Superior temporal gyrus (tissue), 1 donor: ENCODE measurements around the gene PLCB4.

ENCODE experiments used
- DNase-seq: peaks from one replicate; pipeline ENCODE4 v3.0.0-alpha.2; 2016; ENCODE audit errors: extremely low spot score

The PLCB4 gene

DNA sequence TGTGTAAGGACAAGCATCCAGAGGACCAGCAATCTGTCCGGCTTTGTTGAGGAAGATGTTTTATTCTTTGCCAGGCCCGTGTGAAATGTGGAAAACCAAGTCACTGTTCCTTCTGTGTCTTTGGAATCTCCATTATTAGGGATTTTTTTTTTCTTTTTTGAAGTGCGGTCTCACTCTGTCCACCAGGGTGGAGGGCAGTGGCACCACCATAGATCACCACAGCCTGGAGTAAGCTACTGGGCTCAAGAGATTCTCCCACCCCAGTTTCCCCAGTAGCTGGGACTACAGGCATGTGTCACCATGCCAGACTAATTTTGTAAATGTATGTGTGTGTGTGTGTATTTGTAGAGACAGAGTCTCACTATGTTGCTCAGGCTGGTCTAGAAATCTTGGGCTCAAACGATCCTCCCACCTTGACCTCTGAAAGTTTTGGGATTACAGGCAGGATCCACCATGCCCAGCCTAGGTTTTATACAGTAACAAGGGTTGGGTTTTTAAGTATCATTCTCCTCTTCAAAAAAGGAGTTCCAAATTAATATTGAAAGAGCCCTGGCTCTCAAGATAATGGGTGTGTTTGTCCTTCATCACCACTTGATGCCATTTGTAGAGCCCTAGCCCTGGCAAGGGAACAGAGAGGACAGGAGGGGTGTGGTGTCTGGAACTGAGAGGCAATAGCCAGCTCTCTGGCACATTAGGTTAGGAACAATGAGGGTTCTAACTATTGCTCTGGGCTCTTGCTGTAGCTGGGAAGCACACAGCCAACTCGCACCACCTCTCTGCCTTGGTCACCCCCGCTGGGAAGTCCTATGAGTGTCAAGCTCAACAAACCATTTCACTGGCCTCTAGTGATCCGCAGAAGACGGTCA, 448.6 kb downstream of the PLCB4 start:
- DNase-seq: no peak

DNA sequence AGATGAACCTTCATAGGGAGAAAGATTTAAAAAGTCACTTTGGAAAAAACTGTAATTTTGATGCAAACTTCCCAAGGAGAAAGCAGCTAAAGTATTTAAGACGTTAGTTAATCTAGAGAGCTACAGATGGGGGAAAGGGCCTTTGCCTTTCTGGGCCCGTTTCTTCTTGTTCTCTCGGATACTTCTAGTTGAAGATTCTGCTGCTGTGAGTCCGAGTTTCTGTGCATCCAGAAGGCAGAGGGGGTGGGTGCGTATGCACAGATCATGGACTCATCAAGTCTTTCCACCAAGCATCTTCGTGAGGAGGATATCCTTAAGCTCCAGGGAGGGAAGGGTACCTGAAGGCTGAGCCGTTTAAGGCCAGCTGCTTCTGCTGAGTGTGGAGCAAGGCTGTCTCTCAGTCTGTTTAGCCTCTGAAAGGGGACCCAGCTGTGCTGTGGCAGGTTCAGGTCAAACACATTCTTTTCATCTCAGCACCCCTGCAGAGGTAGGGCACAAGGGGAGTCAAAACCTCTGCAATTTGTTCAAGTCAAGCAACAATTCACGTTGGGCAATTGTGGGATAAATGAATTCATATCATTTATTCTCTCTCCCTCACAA, 449.8 kb downstream of the PLCB4 start:
- DNase-seq: no peak

DNA sequence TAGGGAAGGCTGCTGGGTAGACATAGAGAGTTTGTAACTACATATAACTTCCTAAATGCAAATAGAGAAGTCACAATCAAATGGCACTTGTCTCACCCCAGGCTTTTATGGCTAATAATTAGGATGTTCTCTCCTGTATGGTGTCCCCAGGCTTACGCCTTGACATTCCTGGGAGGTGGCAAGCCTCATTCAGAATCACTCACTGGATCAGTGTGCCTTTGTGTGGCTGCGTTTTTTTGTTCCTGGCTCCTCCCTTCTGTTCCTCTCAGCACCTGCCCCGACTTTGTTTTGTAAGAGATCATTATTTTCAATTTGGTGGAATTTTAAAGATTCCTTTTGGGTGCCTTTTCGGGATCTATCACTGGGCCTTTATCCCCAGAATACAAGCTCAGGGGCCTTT, 451.2 kb downstream of the PLCB4 start:
- DNase-seq: no peak

DNA sequence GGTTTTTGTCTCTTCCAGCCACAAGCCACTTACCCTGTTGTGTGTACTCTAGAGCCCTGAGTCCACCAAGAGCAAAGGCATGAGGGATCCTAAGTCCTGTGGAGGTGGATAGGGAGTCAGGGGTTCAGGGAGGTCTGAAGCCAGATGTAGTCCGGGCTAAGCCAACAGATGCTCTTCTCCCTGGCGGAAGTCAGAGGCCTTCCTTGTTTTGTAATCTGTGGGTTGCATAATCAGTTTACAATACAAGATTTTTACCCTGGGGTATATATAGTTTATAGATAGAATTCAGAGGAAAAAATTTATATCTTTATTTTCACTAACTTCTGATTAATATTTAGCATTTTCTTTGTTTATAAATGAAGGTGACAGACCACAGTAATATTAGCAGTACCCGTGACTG, 454.7 kb downstream of the PLCB4 start:
- no peak for DNase-seq
